C4-2B (cell line): ENCODE measurements around the gene KIF1A.
"Not testable (repeated sequence)": the region's sequence is repeated elsewhere in the genome, so short reads cannot be mapped to it uniquely, and the experiment has no call there.

Experiments
- H3K27ac ChIP-seq: fragments of 450-650 bp; 2 replicates; pipeline ENCODE4 v1.5.1; 2017
- ZFX ChIP-seq: fragments of 450-650 bp; IDR thresholded peaks from 2 replicates; pipeline ENCODE4 v1.6.1; 2017
- TF ChIP-seq, protein P1 (sequence below): fragments of 450-650 bp; conservative IDR thresholded peaks from 2 replicates; pipeline ENCODE4 v1.5.1; 2017; ENCODE audit warnings: mild to moderate bottlenecking

The KIF1A gene

DNA sequence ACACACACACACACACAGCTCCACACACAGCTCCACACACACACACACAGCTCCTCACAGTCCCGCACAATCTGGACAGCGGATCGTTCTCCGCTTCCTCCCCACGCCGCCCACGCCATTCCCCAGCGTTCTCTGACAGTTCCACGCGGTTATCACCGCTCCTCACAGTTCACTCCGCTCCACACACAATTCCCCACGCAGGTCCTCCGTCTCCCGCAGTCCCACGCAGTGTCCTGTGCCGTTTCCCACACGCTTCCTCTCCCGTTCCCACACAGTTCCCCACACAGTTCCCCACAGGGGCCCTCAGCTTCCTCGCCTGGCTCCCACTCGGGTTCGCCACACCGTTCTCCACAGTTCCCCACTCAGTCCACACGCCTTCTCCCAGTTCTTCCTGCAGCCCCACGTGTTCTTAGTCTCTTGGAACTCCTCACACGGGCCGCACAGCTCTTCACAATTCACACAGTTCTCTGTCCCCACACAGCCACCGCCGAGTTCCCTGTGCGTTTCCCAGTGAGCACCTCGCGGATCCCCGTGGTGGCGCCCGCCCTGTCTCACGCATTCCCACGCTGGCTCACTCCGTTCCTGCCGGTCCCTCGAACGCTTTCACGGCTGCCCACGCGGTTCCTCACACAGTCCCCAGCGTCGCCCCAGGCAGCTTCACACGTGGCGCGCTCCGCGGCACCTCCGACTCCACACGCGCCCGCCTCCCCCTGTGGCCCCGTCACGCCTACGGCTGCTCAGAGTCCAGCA is 38.4 kb downstream of the KIF1A start:
- TF ChIP-seq, protein P1, sequence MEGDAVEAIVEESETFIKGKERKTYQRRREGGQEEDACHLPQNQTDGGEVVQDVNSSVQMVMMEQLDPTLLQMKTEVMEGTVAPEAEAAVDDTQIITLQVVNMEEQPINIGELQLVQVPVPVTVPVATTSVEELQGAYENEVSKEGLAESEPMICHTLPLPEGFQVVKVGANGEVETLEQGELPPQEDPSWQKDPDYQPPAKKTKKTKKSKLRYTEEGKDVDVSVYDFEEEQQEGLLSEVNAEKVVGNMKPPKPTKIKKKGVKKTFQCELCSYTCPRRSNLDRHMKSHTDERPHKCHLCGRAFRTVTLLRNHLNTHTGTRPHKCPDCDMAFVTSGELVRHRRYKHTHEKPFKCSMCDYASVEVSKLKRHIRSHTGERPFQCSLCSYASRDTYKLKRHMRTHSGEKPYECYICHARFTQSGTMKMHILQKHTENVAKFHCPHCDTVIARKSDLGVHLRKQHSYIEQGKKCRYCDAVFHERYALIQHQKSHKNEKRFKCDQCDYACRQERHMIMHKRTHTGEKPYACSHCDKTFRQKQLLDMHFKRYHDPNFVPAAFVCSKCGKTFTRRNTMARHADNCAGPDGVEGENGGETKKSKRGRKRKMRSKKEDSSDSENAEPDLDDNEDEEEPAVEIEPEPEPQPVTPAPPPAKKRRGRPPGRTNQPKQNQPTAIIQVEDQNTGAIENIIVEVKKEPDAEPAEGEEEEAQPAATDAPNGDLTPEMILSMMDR = no peak
- TF ChIP-seq ZFX = no peak
- H3K27ac ChIP-seq = no peak overlapping the region

DNA sequence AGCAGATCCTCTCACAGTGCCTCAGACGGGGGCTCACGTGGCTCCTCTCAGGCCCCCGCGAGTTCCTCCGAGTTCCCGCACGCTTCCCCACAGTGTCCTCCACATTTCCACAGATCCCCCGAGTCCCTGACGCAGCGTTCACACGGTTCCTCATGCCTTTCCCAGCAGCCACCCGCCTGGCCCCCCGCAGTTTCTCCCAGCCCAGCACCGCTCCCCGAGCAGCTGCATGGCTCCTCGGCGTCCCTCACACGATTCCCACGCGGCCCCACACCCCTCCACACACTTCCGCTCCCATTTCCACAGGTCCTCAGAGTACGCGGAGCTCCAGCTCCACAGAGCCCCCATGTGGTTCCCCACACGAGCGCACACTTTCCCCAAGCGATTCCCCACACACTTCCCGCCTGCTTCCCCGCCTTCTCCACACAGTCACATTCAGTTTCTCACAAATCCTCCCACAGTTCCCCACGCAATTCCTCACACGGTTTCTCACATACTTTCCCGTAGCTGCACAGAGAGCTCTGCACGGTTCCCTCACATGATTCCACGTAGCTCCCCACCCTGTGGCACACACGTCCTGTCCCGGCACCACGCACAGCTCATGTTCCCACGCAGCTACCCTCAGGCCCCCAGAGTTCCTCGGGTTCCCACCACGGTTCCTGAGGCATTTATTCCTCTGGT is 39.9 kb downstream of the KIF1A start:
- TF ChIP-seq, protein P1 = no peak
- no peak for TF ChIP-seq ZFX
- H3K27ac ChIP-seq = no peak overlapping the region

DNA sequence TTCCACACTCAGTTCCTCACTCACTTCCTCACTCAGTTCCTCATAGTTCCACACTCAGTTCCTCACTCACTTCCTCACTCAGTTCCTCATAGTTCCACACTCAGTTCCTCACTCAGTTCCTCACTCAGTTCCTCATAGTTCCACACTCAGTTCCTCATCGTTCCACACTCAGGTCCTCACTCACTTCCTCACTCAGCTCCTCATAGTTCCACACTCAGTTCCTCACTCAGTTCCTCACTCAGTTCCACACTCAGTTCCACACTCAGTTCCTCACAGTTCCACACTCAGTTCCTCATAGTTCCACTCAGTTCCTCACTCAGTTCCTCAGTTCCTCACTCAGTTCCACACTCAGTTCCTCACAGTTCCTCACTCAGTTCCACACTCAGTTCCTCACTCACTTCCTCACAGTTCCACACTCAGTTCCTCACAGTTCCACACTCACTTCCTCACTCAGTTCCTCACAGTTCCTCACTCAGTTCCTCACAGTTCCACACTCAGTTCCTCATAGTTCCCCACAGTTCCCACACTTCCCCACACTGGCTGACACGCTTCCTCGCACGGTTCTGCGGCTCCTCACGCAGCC is 40.7 kb downstream of the KIF1A start:
- H3K27ac ChIP-seq = not testable (repeated sequence)

DNA sequence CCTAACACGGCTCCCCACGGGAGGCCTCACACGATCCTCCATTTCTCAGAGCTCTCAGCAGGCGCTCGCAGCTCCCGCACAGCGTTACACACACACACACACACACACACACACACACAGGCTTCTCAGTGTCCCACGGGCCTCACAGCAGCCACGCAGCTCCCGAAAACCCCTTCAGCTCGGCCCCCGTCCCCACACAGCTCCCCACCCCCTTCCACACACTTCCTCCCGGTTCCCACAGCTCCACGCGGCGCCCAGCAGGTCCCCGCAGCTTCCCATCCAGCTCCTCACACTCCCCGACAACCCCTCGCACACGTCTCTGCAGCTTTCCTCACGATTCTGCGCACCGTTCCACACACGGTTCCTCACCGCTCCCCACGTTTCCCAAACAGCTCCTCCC is 41.6 kb downstream of the KIF1A start:
- H3K27ac ChIP-seq = no peak overlapping the region
- TF ChIP-seq ZFX = no peak
- TF ChIP-seq, protein P1 = no peak

DNA sequence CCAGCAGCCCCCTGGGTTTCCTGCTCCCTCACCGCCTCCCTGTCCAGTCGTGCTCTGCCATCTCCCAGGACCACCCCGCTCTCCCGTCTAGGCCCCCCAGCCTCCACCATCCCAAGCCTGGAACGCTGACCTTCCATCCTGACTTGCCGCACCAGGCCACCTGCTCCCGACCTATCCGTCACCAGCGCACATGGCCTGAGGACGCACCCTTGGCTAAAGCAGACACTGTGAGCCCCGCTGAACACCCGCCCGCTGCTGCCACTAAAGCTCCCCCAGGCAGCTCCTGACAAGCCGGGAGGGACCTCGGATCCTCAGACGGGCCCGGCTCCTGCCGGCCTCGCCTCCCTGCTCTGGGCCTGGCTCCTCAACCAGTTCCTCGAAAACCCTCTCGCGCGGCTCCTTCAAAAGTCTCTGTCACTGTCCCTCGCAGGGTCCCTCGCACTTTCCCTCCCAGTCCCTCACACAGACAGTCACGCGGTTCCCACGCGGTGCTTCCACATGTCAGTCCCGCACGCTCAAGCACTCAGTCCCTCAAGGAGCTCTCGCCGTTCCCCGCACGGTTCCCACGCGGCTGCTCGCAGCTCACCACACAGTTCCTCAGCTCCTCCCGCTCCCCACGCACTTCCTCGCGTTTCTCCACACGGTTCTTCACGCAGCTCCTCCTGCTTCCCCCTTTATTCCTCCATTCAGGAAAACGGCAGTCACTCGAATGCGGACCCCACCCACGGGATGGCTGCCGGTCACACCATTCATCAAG is 42.4 kb downstream of the KIF1A start:
- H3K27ac ChIP-seq = no peak overlapping the region
- TF ChIP-seq, protein P1 = no peak
- no peak for TF ChIP-seq ZFX

DNA sequence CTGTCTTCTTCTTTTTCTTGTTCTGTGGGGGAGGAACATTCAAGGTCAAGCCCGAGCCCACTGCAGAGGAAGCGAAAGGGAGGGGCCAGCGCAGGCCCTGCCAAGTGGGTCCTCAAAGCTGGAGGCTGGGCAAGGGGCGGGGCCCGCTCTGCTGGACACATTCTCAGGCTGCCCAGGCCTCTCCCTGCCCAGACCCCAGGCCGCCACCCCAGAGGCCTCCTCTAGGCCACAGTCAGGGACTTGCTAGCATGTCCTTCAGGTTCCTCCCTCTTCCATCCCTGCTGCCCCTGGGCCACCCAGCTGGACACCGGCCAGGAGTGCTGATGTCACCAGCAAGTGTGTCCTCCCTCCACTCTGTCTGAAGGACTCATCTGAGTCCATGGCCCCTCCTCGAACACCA is 44.1 kb downstream of the KIF1A start:
- H3K27ac ChIP-seq = no peak overlapping the region
- TF ChIP-seq, protein P1 = no peak
- TF ChIP-seq ZFX = no peak

DNA sequence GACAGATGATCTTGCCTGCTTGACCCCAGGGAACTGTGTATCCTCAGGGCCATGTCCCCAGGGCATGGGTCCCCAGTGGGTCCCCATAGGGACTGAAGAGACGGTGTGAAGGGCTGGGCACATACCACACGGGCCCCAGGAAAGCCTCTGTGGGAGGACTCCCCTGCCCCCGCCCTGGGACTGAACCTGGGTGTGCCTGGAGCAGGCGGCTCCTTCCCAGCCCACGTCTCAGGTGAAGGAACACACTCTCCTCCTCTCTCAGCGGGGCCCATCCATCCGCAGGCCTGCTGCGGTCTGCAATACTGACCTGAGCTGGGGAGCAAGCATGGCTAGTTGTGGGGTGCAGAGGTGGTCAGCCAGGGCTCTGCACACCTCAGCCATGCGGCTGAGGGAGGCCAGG is 45.2 kb downstream of the KIF1A start:
- H3K27ac ChIP-seq = no peak overlapping the region
- no peak for TF ChIP-seq ZFX
- TF ChIP-seq, protein P1 = no peak
